Measurements from ENCODE around the gene NOC4L. TPM values are rescaled to one million over a fixed set of nuclear protein-coding genes. Genes with fewer than 3 reads are reported as not detected.

The NOC4L gene
- total and polyA plus RNA-seq, 11 donors = 7.9 to 21.1 (median 10.3) TPM

DNA sequence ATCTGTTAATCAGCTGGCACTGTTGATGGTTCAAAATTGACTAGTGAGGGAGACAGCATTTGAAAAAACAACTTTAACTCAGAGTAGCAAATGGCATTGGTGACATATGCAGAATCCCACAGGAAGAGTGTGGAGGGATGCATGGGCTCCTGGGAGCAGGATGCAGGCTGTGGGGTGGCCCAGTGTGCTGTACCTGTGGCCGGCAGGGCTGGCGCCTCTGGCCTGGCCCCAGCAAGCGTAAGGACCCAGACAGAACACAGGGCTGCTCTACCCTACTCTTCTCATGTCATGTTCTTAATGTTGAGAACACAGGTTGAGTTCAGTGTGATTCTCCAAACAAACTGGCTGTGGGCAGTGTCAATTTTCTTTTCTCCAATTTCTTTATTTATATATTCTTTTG lies 33.6 kb upstream of the NOC4L start:
- Histone ChIP-seq H3K36me3 (peaks cover 0 to 87% (median 74%) of the 10 kb centered on the region in 9 donors), H3K27me3 (no peaks in the 10 kb centered on the region), H3K4me3 (no peak overlapping the region), H3K27ac (no peak overlapping the region), H3K4me1 (no peaks in the 10 kb centered on the region), H3K9me3 (no peaks in the 10 kb centered on the region)
- TF ChIP-seq POLR2A (IDR thresholded peaks at IDR 0.05) (no peak), CTCF (IDR thresholded peaks at IDR 0.05) (no peak)
- ATAC-seq = no peak
- DNase-seq = no peak
- intact Hi-C loops (cut with DNase I) = no loop called here
- 79 to 96% (median 91%) methylated on average over 3 of the region's 3 CpGs for WGBS, 4 donors

- Histone ChIP-seq H3K36me3 (peaks cover 0 to 89% (median 73%) of the 10 kb centered on the region in 9 donors), H3K27me3 (no peaks in the 10 kb centered on the region), H3K4me1 (no peaks in the 10 kb centered on the region), H3K27ac (no peak overlapping the region), H3K9me3 (no peaks in the 10 kb centered on the region), H3K4me3 (no peak overlapping the region)
- no peak for TF ChIP-seq CTCF (IDR thresholded peaks at IDR 0.05)
- no peak for TF ChIP-seq POLR2A (IDR thresholded peaks at IDR 0.05)
- 89 to 92% (median 91%) methylated on average over 19 of the region's 19 CpGs for WGBS, 4 donors
- no peak for DNase-seq
- intact Hi-C loops (cut with DNase I) = no loop called here
- no peak for ATAC-seq
These were observed 32.5 kb upstream of the NOC4L start for GRCh38 chr12:132111654-132112304.

GRCh38 chr12:132114667-132115066 lies 29.6 kb upstream of the NOC4L start:
- intact Hi-C loops (cut with DNase I) = no loop called here
- TF ChIP-seq CTCF (IDR thresholded peaks at IDR 0.05) = no peak
- no peak for TF ChIP-seq POLR2A (IDR thresholded peaks at IDR 0.05)
- no peaks in the 10 kb centered on the region for H3K4me1 ChIP-seq
- H3K27ac ChIP-seq = no peak overlapping the region
- WGBS, 4 donors = 89 to 97% (median 96%) methylated on average over 6 of the region's 6 CpGs
- no peak for ATAC-seq
- no peak overlapping the region for H3K4me3 ChIP-seq
- H3K36me3 ChIP-seq = peaks cover 0 to 87% (median 69%) of the 10 kb centered on the region in 9 donors
- DNase-seq = no peak
- no peaks in the 10 kb centered on the region for H3K9me3 ChIP-seq
- H3K27me3 ChIP-seq = no peaks in the 10 kb centered on the region

GRCh38 chr12:132115500-132115899 lies 28.8 kb upstream of the NOC4L start:
- peaks cover 0 to 79% (median 66%) of the 10 kb centered on the region in 9 donors for H3K36me3 ChIP-seq
- WGBS, 4 donors = 93 to 98% (median 98%) methylated on average over 9 of the region's 9 CpGs
- no peak overlapping the region for H3K27ac ChIP-seq
- H3K9me3 ChIP-seq = no peaks in the 10 kb centered on the region
- H3K4me3 ChIP-seq = no peak overlapping the region
- ATAC-seq (no peak), DNase-seq (no peak)
- intact Hi-C loops (cut with DNase I) = no loop called here
- no peaks in the 10 kb centered on the region for H3K27me3 ChIP-seq
- no peak for TF ChIP-seq POLR2A (IDR thresholded peaks at IDR 0.05)
- TF ChIP-seq CTCF (IDR thresholded peaks at IDR 0.05) = no peak
- H3K4me1 ChIP-seq = no peaks in the 10 kb centered on the region
